HG03139 (cell line): ENCODE data around the gene GNGT2.
A peak's percentile ranks its signal among the peaks of the same experiment; 100 is the strongest.

Experiments
- ATAC-seq: cut with Tn5 transposase; IDR thresholded peaks from one replicate; pipeline ENCODE4 v1.9.1; 2021; ENCODE audit not compliant: unreplicated experiment

GNGT2 gene

DNA sequence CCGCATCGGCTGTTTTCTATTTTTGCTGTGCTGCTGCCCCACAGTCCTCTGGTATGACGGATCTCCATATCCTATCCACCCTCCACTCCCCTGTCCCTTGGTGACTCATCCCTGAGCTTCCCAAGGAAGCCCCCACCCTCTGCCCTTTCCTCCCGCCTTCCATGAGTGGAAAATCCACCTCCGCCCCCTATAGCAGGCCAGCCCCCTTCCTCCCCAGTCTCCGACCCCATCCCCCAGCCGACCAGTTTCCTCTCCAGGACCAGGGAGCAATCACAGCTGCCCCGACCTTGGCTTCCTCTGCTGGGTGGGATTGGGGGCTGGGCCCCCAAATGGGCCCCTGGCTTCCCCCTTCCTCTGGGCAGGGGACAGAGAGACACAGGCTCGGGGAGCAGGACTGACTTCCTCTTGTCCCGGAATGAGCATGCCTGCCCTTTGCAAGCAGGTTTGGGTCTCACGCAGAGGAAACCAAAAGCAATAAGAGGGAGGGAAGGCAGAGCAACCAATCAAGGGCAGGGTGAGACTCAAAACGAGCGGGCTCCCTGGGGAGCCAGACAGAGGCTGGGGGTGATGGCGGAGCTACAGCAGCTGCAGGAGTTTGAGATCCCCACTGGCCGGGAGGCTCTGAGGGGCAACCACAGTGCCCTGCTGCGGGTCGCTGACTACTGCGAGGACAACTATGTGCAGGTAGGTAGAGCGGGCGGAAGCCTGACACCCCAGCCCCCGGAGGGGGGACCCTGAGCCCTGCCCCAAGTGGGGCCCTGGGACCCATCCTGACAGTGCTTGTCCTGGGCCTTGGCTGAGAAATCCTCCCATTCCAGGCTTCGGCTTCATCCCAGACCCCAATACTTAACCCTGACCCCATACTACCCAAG lies at the start of gene GNGT2, which contains the start of gene ABI3:
Gene GNGT2, minus strand, starts transcription at position 417 of the 872 bp plus-strand sequence. CDS start 3,152 bp downstream, outside the sequence.
Gene ABI3, plus strand, starts transcription at position 550 of the 872 bp plus-strand sequence. Its CDS starts 18 bp downstream, at position 568.
- ATAC-seq: peak; percentile 69

DNA sequence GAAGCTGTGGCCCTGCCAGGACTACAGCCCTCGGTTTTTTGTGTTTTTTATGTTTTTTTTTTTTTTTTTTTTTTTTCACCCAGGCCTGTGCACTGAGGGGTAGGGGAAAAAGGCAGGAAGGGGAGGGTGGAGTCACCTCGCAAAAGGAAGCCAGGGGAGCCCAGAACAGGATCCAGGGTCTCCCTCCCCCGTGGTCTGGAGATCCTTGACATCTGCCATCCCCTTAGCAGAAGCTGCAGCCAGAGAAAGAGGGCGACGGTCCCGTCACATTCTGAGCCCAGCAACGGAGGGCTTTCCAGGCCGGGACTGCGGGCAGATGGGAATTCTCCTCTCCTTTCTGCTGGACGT lies 49.3 kb upstream of the GNGT2 start:
- ATAC-seq: no peak

DNA sequence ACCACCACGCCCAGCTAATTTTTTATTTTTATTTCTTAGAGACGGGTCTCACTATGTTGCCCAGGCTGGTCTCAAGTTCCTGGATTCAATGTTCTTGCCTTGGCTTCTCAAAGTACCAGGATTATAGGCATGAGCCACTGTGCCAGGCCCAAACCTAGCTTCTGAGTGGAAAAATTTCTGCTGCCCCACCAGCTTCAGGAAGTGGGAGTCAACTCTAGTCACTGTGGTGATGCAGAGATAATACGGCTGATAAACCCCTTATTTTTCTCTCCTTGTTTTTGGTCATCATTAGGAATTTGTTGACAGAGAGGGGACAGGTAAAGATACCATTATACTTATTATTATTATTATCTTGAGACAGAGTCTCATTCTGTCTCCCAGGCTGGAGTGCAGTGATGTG lies 48.0 kb upstream of the GNGT2 start:
- ATAC-seq: no peak

DNA sequence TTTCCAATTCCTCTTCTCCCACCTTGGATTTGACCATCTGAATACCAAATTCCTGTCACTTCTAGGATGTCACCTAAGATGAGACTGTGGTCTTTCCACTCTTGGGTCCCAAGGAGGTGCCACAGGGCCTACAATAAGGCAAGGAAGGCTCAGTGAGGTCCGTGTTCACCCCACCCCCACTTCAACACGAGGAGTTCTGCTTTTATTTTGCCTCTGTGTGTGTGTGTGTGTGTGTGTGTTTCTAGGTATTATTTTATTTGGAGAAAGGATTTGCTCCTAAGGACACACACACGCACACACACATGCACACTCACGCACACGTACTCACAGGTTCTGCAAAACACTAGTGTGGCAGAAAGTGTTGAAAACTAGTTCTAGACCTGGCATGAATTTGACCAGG lies 44.8 kb upstream of the GNGT2 start:
- ATAC-seq: no peak

DNA sequence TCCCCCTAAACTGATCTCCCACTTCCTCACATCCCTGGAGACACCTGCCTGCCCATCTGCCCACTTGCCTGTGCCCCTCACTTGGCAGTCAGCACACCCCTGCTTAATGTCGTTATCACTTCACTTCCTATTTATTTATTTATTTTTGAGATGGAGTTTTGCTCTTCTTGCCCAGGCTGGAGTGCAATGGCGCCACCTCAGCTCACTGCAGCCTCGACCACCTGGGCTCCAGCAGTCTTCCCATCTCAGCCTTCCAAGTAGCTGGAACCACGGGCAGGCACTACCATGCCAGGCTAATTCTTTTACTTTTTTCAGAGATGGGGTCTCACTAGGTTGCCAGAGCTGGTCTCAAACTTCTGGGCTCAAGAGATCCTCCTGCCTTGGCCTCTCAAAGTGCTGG lies 43.7 kb upstream of the GNGT2 start:
- no peak for ATAC-seq

DNA sequence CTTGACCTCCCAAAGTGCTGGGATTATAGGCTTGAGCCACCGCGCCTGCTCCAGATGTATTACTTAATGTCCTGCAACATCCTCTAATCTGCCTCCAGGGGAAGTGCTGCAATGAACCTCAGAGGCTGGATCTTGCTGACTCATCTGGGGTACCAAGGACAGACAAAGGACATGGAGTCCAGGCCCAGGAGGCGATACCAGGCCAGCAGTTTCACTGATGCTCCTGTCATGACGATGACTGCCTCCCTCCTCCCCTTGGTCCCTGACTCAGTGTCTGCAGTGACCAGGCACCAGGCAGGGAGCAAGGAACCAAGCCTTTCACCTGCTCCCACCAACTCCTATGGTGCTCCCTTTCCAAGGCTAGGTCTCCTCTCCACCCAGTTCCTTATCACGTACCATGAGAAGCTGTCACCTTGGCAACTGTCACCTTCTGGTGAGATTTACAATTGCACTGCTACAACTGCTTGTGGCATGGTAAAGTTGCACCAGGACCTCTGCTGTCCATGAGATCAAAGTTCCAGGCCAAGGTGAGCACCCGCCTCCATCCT lies 41.8 kb upstream of the GNGT2 start:
- ATAC-seq: no peak

DNA sequence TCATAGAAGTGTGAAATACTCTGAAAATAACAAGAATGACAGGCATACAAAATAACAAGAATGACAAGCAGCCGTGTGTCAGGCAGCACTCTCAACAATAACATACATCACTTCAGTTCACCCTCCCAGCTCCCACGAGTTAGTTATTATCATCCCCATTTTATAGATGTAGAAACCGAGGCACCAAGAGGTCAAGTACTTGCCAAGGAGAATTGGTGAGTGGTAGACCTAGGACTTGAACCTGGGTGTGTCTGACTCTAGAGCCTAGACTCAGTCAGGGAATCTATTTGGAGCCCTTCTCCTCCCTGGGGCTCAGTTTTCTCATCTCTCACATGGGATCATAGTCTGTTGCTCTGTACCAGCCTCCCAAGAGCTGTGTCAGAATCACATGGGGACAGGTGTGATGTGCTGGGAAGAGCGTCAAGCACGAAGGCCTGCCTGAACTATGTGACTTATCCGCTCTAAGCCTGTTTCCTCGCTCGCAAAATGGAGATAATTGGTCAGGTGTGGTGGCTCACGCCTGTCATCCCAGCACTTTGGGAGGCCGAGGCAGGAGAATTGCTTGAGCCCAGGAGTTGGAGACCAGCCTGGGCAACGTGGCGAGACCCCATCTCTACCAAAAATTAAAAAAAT lies 39.6 kb upstream of the GNGT2 start:
- no peak for ATAC-seq

DNA sequence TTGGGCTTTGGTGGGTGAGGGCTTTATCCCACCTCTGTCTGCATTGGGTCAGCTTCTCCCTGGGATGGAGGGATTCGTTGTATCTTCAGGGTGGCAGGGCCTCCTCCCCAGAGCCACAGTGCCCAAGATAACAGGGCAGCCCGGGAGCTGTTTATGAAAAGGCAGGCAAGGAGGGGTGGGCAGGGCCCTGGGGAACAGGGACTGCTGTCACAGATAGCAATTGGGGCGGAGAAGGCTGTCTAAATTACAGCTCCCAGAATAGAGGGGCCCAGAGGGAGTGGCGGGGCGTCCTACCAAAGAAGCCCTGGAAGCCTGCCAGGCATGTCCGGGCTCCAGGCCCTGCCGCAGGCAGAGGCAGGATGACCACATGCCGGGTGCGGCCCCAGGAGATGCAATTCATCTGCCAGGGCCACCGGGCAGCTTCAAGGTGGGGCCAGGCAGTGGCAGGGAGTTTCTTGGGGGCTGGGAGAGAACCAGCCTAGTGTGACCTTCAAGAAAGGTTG lies 39.0 kb upstream of the GNGT2 start:
- ATAC-seq: no peak

DNA sequence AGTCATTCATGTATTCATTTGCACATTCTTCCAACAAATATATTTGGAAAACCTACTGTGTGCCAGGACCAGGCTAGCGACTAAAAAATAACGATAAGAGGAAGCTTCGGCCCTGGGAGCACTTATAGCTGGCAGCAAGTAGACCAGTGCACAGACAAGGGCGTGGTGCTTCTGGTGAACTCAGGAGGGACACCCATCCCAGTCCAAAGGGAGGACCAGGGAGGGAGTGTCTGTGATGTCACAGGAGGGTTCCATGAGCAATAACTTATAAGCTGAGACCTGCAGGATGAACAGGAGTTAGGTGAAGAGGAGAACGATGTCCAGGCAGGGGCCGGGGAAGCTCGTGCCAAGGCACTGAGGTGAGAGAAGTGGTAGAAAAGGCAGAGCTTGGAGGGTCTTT lies 37.6 kb upstream of the GNGT2 start:
- ATAC-seq: no peak

DNA sequence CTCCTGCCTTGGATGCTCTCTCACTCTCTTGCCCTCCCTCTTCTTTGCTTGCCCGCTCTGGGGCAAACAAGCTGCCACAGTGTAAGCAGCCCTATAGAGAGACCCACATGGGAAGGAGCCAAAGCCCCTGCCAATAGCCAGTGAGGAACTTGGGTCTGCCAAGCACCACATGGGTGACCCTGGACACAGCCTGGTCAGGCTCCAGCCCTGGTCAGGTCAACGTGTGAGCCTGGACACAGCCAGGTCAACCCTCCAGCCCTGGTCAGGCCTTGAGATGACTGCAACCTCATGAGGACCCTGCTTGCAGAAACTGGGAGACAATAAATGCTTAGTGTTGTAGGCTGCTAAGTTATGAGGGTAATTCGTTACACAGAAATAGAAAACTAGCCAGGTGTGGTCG lies 34.5 kb upstream of the GNGT2 start:
- no peak for ATAC-seq

DNA sequence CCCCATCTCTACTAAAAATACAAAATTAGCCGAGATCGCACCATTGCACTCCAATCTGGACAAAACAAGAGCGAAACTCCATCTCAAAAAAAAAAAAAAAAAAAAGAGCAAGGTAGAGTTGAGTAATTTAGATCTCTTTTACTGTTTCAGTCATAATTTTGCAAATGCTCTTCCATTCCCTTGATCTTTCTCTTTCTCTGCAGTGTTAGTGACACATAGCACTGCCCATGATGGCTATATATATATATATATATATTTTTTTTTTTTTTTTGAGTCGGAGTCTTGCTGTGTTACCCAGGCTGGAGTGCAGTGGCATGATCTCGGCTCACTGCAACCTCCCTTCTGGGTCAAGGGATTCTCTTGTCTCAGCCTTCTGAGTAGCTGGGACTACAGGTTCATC lies 32.4 kb upstream of the GNGT2 start:
- ATAC-seq: no peak

DNA sequence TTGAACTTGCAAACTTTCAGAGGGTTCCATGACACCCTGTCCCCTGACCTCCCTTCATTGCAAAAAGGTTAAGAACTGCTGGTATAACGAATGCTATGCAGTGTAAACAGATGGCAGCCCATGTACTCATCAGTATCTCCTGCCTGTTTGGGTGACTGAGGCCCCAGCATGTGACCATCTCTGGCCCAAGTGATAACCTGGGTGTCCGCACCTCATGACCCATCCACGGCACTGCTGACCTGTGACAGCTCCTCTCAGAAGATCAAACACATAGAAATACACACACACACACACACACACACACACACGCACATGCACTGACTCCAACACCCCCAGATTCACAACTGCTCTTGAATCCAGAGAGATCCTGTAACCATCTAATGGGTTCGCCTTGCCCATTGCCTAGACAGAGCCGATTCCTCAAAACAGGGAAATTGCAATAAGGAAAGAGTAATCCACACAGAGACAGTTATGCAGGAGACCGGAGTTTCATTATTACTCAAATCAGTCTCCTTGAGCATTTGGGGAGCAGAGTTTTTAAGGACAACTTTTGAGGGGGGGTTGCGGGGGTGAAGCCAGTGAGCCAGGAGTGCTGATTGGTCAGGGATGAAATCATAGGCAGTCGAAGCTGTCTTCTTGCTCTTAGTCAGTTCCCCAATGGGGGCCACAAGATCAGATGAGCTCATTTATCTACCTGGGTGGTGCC lies 31.5 kb upstream of the GNGT2 start:
- ATAC-seq: no peak

DNA sequence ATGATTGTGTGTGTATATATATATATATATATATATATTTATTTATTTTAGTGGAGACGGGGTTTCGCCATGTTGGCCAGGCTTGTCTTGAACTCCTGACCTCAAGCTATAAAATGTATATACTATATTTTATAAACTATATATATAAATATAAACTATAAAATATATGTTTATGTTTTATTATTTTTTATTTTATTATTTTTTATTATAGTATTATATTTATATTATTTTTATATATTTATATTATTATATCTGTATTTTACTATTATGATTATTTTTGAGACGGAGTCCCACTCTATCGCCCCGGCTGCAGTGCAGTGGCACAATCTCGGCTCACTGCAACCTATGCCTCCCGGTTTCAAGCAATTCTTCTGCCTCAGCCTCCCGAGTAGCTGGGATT lies 30.7 kb upstream of the GNGT2 start:
- ATAC-seq: no peak

DNA sequence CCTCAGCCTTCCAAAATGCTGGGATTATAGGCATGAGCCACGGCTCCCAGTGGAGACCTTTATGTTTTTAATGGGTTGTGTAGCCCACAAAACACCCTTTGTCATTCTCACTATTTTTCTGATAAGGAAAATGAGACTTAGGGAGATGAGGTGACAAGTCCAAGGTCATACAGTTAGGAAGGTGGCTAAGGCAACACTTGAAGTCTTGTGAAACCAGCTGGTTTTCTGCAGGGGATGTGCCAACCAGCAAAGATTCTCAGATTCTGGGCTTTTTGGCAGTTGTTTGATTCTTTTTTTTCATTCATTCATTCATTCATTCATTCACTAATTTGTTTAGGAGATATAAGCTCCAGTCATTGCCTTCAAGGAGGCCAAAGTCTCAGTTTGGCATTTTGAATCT lies 30.2 kb upstream of the GNGT2 start:
- no peak for ATAC-seq

DNA sequence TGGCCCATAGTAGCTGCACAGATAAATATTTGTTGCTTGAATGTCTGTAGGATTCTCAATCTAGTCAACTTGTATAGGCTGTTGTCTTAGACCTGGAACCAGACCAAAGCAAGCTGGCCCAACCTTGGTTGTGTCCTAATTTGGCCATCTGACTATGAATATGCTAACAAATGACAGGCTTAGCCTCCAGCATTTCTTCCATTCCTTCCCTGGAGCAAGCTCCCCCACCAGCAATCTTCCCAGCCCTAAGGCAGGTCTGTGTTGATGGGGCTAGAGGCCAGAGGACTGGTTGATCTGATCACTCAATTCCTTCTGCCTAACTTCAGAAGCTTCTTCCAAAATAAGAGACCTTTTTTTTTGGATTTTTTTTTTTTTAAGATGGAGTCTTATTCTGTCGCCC lies 29.6 kb upstream of the GNGT2 start:
- ATAC-seq: no peak

DNA sequence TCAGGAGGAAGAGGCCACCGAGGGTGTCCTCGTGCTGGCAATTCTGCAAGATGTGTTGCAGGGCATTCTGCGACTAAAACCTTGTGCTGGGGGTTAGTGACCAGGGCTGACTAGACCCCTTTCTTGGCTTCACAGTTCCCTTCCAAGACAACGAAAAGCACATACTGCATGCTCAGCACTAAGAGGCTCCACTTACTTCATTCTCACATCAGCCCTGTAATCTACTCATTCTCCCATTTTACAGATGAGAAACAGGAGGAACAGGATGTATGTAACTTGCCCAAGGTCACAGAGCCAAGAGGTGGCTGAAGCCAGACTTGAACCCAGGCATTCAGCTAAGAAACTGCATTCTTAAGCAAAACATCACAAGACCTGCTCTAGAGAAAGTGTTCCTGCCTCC lies 25.5 kb upstream of the GNGT2 start:
- no peak for ATAC-seq

DNA sequence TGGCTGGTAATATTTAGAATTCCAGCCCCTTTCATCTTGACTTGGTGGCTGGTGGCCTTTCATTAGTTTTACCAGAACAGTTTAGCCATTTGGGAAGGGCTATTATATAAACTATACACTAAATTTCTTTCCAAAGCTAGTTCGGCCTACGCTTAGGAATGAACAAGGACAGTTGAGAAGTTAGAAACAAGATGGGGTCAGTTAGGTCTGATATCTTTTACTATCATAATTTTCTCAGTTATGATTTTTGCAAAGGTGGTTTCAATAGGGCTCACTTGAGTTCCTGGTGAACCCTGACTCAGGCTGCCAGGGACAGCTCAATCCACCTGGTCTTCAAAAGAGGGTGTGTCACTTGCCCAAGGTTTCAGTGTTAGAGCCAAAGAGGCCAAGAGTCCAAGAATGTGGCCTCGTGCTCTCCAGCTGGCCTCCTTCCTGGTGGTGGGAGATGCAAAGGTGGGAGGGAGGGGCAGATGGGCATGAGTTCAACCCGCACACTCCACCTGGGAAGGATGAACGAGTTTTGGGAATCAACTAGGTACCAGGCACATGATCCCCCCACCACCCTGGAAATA lies 24.2 kb upstream of the GNGT2 start:
- ATAC-seq: no peak

DNA sequence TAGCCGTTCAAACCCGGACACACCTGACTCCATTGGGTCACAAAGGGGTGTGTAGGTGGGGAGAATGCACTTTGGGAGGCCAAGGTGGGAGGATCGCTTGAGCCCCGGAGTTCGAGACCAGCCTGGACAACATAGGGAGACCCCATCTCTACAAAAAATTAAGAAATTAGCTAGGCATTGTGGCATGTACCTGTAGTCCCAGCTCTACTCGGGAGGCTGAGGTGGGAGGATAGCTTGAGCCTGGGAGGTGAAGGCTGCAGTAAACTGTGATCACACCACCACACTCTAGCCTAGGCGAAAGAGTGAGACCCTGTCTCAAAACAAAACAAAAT lies 21.2 kb upstream of the GNGT2 start:
- ATAC-seq: no peak

DNA sequence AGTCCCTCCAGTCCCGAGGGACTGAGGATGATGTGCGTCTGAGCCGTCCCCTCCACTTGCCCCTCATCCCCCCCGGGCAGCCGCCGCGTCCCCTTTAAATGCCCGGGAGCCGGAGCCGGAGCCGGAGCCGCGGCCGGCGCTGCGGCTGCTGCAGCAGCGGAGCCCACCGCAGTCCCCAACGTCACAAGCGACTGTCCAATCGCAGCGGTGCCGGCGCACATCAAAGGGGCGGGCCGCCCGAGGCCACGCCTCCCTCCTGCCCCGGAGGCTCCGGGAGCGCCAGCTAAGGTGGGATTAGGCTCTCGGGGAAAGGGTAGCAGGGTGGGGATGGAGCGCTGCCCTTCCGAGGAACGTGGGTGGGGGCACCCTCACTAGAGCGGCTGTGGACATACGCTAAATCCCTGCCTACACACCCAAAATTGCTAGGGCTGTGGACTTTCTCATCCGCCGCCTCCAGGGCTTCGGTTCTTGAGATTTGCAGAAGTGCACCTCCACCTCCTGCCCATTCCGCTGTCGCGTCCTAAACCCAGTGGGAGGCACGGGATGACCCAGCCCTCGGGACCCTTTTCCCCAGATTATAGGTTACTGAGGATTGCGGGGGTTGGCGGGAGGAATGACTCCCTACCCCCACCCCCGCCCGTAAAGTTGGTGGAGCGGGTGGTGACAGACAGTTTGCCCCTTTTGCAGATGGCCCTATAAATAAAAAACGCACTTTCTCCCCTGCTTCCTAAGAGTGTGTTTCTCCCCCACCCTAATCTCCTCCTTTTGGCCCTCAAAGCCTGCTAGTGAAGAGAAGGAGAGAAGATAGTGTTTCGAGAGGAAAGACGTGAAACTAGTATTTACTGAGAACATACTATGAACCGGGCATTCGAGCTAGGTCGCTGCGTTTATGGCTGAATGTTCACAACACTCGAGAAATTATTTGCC lies 20.5 kb upstream of the GNGT2 start, which contains the start of gene PHOSPHO1:
Gene PHOSPHO1, minus strand, starts transcription at position 152 of the 927 bp plus-strand sequence. CDS start 4,096 bp downstream, outside the sequence.
- ATAC-seq: no peak
